GM19240 (cell line): ENCODE data around the gene DMGDH.
"Not testable (repeated sequence)": the region's sequence is repeated elsewhere in the genome, so short reads cannot be mapped to it uniquely, and the experiment has no call there.

Source experiments
- DNase-seq: peaks from one replicate; pipeline ENCODE4 v3.0.0; 2011; ENCODE audit warnings: low spot score; ENCODE audit not compliant: insufficient read length

Gene DMGDH

DNA sequence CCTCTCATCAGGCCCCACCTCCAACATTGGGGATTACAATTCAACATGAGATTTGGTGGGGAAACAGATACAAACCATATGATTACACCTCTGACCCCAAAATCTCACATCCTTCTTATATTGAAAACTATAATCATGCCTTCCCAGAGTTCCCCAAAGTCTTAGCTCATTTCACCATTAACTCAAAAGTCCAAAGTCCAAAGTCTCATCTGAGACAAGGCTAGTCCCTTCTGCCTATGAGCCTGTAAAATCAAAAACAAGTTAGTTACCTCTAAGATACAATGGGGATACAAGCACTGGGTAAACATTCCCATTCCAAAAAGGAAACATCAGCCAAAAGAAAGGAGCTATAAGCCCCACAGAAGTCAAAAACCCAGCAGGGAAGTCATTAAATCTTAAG is 57.6 kb downstream of the DMGDH start:
- no peak for DNase-seq

DNA sequence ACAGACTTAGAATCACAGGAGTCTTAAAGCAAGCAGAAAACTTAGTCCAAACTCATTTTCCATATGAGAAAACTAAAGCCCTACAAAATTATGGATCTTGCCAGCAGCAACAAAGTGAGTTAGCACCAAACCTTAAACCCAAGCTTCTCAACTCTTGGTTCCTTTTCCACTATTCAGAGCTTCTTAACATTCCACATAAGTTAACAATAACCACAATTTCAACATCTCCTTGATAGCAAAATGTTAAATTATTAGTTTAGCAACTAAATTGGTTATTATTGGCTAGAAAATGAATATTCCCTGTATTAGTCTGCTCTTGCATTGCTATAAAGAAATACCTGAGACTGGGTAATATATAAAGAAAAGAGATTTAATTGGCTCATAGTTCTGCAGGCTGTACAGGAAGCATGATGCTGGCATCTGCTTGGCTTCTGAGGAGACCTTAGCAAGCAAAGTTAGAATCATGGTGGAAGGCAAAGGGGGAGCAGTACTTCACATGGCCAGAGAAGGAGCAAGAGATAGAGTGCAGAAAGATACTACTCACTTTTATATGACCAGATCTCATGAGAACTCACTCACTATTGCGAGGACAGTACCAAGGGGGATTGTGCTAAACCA is 58.1 kb downstream of the DMGDH start:
- DNase-seq: no peak

DNA sequence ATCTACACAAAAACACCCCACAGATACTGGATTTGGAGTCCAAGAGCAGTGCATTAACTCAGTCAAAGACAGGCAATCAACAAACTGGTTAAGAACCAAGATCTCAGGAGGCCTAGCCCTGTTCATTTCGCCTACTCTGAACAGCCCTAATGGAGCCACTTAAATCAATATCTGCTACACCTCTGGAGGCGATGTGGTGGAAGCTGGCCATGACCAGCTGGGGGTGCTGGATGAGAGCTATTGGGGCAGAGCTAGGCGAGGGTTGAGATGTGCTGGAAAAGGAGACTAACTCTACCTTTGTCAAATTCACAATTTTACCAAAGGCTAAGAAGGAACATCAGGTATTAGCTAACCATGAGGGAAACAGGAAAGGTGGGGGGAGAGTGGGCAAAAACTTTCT is 61.1 kb downstream of the DMGDH start:
- no peak for DNase-seq

DNA sequence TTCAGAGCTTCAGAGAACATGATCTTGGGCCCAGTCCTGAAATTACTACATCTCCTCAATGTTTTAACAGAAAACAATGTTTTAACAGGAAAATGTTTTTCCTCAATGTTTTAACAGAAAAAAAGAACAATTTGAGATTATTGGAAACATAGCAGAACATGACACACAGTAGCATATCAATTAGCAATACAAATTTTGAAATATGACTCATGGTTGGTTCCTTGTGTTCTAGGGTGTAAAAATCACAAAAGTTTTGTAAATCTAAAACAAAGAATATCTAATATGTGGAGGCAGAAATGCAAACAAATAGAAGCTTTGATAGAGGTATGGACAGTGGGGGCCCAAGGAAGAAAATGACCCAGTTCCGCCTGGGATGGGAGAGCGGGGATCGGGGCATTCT is 61.6 kb downstream of the DMGDH start:
- DNase-seq: no peak

DNA sequence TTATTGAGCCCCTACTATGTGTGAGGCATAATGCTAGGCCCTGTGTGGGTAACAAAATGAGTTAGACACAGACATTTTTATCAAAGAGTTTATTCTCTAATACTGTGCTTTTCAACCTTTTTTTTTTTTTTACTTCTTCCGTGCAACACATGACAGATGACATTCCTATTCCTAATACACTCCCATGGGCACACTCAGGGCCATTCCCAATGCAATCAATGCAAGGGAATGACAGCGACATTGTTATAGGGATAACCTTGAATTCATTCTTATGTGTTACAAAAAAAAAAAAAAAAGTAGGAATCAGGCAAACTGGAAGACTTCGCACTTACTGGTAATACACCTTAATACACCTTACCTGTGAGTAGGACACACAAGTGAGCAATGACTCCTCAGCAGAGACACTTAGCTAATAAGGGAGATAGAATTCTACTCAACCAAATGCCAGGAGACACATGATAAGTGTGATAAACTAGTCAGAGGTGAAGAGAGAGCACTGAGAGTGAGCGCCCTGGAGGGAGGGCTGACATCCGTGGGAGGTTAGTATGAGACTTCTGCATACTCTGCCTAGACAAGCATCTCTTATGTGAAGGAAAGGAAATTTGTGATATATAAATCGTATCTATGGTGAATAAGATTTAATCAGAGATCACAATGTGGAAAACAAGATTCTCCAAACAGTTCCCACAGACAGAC is 63.4 kb downstream of the DMGDH start:
- DNase-seq: no peak

DNA sequence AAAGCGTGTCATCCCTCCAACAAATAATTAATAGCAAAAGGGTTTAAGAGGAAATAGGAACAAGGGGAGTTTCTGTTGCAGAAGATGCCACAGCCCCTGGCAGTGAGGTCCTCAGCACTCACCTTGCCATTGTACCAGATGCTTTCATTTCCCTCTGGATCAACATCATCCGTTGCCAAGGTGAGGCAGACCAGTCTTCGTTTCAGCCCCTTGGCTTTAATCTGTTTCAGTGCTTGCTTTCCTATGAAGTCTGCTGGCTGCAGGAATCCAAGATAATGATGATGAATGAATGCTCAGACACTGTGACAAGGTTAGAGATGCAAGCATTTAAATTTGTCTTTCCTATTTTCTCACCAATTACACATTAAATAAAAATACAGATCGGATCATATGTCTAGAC is 64.3 kb downstream of the DMGDH start:
- DNase-seq: no peak

DNA sequence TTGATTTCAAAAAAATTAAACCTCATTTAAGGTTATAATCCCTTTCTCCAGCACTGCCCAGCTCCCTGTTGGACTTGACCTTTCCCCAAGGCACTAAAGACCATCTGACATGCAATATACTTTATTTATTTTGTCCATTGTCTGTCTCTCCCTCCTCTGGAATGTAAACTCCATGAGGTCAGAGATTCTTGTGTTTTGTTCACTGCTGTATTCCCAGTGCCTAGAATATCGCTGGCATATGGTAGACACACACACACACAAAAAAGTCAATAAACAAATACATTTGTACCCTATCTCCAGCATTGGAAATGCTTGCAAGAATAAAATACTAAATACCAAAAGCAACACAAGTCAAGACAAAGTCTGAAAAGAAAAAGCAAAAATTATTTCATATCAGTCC is 67.1 kb downstream of the DMGDH start:
- DNase-seq: no peak

DNA sequence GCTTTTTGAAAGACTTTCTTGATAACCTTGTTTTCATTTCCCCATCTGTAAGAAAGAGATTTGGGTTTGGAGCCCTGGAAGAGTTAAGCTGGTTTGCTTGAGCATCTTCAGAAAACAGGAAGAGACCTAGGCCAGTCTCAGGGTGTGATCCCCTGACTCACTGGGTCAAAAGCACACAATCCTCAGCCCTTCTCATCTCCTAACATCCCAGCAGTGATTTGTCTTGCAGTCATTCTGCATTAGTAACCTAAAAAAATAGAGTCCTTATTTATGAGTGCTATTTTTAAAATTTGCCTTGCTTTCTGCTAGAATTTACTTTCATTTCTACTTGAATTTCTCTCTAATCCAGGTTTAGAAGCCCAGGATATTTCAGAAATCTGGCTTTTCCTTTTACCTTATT is 68.0 kb downstream of the DMGDH start:
- no peak for DNase-seq

DNA sequence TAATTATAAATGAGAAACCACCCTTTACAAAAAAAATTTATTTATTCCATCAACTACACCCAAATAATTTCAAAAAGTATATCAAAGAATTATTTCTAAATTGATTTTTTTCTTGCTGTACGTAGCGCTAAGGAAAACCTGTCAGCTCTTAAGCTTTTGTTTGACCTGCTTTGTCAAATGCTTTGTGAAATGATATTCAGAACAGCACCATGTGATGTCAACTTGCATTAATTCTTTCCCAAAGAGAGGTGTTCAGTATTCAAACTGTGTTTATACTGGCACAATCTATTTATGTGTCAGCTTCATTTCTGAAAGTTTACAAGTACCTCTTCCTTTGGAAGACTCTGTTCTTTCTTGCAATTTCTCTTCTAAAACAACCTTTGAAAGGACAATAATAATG is 72.4 kb downstream of the DMGDH start:
- DNase-seq: no peak

DNA sequence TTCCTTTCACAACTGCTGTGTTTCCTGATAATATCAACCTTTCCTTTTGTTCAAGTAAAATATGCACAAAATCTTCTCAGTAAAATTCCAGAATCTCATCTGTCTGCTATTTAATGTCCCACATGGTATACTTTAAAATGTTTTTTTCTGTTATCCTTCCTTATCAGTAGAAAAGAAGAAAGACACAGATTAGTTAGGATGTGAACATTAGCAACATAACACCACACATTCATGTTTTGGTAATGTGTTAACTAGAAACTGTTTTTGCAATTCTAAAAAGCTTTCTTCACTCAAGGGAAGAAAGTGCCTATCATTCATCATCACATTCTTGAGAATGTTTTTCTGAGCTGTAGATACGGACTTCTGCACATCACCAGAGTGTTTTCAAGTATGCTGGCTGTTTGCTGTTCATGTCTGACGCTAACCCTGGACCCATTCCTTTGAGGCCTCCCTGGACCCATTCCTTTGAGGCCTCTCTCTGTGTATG is 73.9 kb downstream of the DMGDH start:
- DNase-seq: no peak

DNA sequence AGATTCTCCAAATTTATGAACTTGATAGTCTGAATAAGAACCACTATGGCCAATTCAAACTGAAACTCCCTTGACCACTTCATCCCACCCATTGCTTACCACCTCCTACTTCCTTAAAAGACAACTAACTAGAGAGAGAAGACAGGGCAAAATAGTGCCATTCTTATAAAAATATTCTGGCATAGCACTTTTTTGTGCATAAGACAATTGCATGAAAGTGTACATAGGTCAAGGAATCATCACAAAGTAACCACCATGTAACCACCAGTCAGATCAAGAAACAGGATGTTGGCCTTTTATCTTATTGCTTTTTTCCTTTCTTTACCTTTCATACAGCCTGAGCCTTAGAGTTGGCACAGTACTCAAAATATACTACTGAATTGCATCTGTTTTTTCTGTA is 76.3 kb downstream of the DMGDH start:
- DNase-seq: no peak

DNA sequence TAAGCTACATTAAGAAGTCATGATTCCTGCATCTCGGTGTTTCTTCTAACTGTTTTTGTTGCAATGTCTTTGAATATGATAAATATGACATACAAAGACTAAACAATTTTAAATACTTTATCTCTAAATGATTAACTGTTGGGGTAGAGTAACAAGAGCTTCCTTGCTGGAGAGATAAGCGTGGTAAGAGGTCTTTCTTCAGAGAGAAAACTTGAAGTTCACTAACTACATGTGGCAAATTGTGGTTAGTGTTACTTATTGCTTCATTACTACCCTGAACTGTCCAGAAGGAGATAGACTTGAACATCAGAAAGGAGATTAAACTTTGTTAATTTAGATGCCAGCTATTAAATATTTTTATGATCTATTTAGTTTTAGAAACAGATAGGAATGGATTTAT is 77.3 kb downstream of the DMGDH start:
- DNase-seq: no peak

DNA sequence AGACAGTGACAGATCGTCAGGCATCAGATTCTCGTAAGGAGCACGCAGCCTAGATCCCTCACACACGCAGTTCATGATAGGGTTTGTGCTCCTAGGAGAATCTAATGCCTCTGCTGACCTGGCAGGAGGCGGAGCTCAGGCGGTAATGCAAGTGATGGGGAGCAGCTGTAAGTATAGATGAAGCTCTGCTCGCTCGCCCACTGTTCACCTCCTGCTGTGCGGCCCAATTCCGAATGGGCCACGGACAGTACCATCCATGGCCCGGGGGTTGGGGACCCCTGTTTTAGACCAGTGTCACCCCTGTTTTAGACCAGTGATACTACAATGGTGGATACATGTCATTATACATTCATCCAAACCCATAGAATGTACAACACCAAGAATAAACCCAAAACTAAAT is 80.4 kb downstream of the DMGDH start:
- no peak for DNase-seq

DNA sequence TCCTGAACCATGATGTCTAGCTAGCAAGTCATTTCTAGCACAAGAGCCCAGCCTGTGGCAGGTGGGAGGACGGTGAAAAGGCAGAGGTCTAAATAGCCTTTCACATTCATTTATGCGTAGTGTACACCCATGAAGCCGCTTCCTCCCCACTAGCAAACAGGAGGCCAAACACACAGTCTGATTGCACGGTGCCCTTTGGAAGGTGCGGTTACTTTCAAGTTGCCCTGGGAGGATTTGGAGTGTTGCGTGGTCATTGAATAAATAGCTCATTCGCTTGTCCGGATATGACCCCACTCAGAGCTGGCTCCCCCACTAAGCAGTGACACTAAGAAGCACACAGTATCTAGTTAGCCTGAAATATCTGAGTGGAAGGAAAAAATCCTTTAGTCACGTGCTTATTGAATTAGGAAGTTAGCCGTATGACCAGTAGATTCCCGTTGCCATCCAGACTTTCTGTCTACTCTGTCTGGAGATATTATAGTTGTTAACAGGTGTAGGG is 83.7 kb downstream of the DMGDH start:
- DNase-seq: peak; percentile 15

DNA sequence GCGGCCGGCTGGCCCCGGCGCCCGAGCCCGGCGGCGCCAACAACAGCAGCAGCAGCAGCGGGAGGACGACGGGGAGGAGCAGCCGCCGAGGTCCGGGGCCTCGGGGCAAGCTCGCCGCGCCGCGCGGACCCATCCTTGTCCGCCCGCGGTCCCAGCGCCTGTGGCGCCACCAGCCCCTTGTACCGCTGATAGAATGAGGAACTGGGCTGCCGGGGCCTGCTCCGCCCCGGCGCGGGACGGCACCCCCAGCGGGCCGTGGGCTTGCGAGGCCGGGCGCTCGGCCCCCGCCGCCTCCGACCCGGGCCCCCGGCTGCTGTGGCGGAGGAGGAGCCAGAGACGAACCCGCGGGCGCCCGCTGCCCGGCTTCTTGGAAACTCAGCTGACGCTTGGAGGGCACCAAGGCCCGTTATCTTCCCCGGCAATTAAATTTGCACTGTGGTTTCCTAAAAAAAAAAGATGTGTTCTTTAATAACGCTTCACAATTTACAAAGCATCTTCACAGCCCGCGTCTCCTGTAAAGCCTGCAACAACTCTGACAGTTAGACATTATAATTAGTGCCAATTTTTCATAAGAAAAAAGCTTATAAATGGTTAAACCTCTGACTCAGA is 84.3 kb downstream of the DMGDH start, which contains the start of gene ARSB:
ARSB (minus strand) TSS at position 195 of the 609 bp plus-strand sequence; CDS start at position 133, 62 bp downstream.
- peak; percentile 4 for DNase-seq

DNA sequence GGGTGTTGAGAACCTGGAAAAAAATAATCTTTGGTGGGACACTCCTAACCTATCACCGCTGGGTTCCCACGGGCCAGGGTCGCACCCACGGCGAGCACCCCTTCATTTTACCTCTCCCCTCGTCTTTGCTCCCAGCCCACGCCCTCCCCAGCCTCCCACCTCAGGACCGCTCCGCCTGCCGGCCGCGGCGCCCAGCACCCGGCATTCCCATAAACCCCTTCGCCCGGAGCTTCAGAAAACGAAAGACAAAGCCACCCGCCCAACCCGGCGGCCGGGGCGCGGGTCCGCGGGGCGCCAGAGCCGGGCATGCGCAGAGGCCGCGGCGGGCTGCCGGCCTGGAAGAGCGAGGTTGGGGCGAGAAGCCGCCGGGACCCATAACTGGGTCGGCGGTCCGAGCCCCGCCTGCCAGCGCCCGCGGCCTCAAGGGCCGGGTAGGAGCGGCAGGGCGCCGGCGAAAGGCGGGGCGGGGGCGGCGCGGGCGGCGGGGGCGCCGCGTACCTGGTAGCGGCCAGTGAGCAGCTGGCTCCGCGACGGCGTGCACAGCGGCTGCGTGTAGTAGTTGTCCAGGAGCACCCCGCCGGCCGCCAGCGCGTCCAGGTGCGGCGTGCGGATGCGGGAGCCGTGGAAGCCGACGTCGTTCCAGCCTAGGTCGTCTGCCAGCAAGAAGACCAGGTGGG is 84.9 kb downstream of the DMGDH start:
- peak; percentile 60 for DNase-seq

DNA sequence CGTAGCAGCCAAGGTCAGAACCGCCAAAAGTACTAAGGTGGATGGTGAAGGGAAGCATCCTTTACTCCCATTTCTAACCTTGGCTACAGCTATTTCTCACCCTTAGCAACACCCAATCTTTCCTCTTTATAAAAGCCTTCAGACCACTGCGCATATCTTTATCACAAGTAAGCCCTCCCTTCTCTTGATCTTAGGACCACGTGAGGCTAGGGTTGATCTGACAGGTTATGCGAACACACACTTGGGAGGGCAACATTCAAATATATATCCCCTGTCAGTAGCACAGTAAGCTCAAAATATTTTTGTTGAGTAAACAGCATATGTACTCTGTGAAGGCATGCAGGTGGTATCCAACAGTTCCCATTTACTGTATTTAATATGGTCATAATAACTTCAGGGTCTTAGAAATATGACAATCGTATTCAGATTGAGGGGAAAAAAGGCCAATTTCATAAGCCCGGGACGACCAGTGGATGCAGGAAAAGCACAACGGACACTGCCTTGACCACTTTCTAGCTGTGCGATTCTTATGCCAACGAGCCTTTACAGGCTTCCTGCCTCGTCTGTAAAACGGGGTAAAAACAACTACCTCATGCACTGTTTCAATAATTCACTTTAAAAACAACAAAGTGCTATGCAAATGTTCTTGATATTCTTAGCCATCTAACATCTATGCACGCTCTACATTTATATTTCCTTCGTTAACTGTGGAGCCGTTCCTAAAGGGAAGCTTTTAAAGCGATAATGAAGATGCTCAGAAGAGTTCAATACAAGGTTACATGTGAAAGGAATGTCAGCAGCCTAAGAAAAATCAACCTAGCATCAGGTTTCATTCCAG is 85.7 kb downstream of the DMGDH start:
- peak; percentile 10 for DNase-seq

DNA sequence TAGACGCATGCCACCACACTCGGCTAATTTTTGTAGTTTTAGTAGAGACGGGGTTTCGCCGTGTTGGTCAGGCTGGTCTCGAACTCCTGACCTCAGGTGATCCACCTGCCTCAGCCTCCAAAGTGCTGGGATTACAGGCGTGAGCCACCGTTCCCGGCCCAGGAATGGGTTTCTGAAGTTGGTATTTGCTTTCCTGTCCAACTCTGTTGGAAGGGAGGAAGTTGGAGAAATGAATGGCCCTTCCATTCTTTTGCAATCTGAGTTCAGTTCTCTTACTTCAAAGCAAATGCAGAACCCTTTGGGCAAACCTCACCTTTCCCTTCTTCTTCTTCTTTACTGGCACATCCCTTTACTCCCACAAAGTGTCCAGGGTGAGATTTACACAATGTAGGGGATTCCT is 86.3 kb downstream of the DMGDH start:
- DNase-seq: not testable (repeated sequence)

DNA sequence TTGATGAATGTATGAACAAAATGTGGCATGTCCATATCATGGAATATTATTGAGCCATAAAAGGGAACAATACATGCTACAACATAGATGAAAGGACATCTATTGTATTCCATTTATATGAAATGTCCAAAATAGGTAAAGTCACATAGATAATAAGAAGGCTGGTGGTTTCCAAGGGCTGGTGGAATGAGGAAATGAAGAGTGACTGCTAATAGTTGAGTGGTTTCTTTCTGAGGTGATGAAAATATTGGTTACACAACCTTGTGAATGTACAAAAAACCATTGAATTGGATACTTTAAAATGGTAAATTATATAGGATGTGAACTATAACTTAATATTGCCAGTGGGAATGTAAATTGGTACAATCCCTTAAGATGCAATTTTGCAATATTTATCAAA is 89.6 kb downstream of the DMGDH start:
- DNase-seq: no peak

DNA sequence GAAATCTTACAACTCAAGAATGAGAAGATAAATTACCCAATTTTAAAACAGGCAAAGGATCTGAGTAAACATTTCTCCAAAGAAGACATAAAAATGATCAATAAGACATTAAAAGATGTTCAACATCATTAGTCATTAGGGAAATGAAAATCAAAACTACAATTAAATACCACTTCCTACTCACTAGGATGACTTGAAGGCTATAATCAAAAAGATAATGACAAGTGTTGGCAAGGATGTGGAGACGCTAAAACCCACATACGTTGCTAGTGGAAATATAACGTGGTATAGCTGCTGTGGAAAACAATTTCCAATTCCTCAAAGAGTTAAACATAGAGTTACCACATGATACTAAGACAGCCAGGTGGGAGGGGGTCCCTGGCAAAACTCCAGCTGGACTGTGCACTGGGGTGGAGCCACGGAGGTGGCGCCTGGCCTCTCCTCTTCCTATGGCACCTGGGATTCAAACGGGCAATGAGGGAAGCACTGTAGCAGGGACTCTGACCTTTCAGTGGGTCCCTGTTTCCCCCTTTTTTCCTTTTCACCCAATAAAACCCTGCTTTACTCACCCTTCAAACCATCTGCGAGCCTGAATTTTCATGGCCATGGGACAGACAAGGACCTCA is 90.2 kb downstream of the DMGDH start:
- DNase-seq: no peak

DNA sequence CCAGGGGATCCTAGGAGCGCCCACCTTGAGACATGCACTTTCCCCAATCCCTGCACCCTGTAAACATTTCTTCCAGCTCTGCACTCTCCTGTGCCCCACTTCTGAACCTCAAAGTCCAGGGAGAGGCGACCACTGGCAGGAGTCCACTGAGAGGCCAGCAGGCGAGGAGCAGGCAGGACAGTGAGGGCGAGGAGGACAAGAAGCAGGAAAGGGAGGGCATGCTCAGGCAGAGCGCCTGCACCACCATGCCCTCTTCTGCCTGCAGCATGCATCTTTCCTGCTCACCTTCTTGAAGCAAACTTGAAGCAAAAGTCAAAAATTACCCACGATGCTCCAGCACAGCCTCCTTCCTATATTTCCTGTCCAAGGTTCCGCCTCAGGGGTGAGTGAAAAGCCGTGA is 94.4 kb downstream of the DMGDH start:
- no peak for DNase-seq
